Activated CD4-positive, alpha-beta memory T cell treated with anti-CD3 and anti-CD28 coated beads, Interleukin-2, amount 10 ng/mL, durations not matched to agents 7 days and 5 days (primary cell): ENCODE results near the gene SOCS3. TPM values are rescaled to one million over a fixed set of nuclear protein-coding genes. Genes with fewer than 3 reads are reported as not detected.
A peak's percentile ranks its signal among the peaks of the same experiment; 100 is the strongest.

Experiments
- CTCF ChIA-PET: fragments of 350-600 bp; sonication (Branson Sonifier 250); formaldehyde crosslinking; loops from one replicate; lab custom pipeline; 2021; ENCODE audit warnings: antibody characterized with exemption, inconsistent platforms; lab: Charles Lee
- POLR2A ChIA-PET: fragments of 350-600 bp; sonication (Branson Sonifier 250); formaldehyde crosslinking; loops from one replicate; lab custom pipeline; 2021; ENCODE audit warnings: antibody characterized with exemption; lab: Charles Lee
- DNase-seq: peaks from one replicate; pipeline ENCODE4 v3.0.0-alpha.2; 2020
- H3K27ac Mint-ChIP-seq: one replicate; pipeline ENCODE4 v1.8.0; 2021; ENCODE audit warnings: mild to moderate bottlenecking, mixed read lengths
- H3K27me3 Mint-ChIP-seq: one replicate; pipeline ENCODE4 v1.8.0; 2021; ENCODE audit warnings: mixed read lengths
- H3K36me3 Mint-ChIP-seq: one replicate; pipeline ENCODE4 v1.8.0; 2021; ENCODE audit warnings: low read depth, mixed read lengths
- H3K4me1 Mint-ChIP-seq: one replicate; pipeline ENCODE4 v1.8.0; 2021; ENCODE audit warnings: mixed read lengths
- H3K4me3 Mint-ChIP-seq: one replicate; pipeline ENCODE4 v1.8.0; 2021; ENCODE audit warnings: mild to moderate bottlenecking, mixed read lengths
- H3K9me3 Mint-ChIP-seq: one replicate; pipeline ENCODE4 v1.8.0; 2021; ENCODE audit warnings: mixed read lengths
- total RNA-seq, 2 experiments: library from RNA; stranded (reverse); gene quantifications; one replicate each; pipeline ENCODE4 v1.2.3, GENCODE V29; 2021

Gene SOCS3
- total RNA-seq, 2 experiments from 2014 or later: 68.7 to 69.8 TPM

DNA sequence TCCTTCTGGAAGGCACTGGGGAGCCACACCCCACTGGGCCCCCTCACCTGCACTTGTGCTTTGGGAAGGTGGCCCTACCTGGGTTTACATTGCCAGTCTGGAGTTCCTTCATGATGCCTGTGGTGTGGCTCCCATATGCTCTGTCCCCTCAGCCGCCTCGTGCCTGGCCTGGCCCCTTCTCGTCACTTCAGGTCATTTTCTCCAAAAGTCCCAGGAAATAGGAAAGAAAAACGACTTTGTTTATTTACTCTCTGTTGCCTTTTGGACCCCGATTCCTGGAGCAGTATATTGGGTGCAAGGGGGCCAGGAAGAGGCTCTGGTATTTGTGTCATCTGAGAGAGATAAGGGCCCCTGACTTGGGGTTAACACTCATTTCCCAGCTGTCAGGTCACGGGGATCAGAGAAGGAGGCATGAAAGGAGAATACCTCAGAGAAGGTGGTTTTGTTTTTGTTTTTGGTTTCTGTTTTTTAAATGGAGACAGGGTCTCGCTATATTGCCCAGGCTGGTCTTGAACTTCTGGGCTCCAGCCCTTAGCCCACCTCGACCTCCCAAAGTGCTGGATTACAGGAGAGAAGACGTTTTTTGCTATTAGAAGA, 4.7 kb downstream of the SOCS3 start:
- Mint-ChIP-seq H3K27ac (peak overlapping the region; percentile 93), H3K36me3 (peaks cover 48% of the 10 kb centered on the region), H3K27me3 (no peaks in the 10 kb centered on the region), H3K4me3 (peak overlapping the region; percentile 80), H3K9me3 (no peaks in the 10 kb centered on the region), H3K4me1 (peaks cover 66% of the 10 kb centered on the region)
- DNase-seq: peak; percentile 55
- POLR2A ChIA-PET: interaction anchor here (1.1 to 6.4 kb wide), 6 partner anchors 26 to 96 kb away, joined by 3 to 68 read pairs (median 5); no protein-coding TSS in a partner anchor
- CTCF ChIA-PET: interaction anchor here (2.0 to 2.6 kb wide), 3 partner anchors 64 to 67 kb away, joined by 4 to 11 read pairs (median 6); no protein-coding TSS in a partner anchor

DNA sequence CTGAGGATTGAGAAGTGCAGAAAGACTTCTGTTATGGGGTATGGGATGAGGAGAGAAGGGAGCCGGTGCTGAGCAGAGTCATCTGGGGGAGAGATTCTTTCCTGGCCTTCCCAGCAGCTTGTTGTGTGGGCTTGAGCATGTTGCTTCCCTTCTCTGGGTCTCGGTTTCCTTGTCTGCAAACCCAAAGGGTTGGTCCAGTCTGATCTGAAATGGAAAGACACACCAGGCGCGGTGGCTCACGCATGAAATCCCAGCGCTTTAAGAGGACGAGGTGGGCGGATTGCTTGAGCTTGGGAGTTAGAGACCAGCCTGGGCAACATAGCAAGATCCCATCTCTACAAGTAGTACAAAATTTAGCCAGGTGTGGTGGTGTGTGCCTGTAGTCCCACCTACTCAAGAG, 6.0 kb downstream of the SOCS3 start:
- DNase-seq: no peak
- ChIA-PET POLR2A (interaction anchor here (0.6 to 1.7 kb wide), 3 partner anchors 64 to 102 kb away, joined by 3 to 5 read pairs (median 3); no protein-coding TSS in a partner anchor), CTCF (interaction anchor here (1.0 to 2.0 kb wide), 3 partner anchors 25 to 68 kb away, joined by 3 to 4 read pairs (median 3); no protein-coding TSS in a partner anchor)
- no peak overlapping the region for H3K4me3 Mint-ChIP-seq
- no peaks in the 10 kb centered on the region for H3K27me3 Mint-ChIP-seq
- H3K36me3 Mint-ChIP-seq: peaks cover 43% of the 10 kb centered on the region
- peaks cover 75% of the 10 kb centered on the region for H3K4me1 Mint-ChIP-seq
- H3K9me3 Mint-ChIP-seq: no peaks in the 10 kb centered on the region
- peak overlapping the region; percentile 40 for H3K27ac Mint-ChIP-seq

- peaks cover 81% of the 10 kb centered on the region for H3K4me1 Mint-ChIP-seq
- H3K36me3 Mint-ChIP-seq: peaks cover 20% of the 10 kb centered on the region
- no peak for DNase-seq
- H3K27me3 Mint-ChIP-seq: no peaks in the 10 kb centered on the region
- peak overlapping the region; percentile 17 for H3K4me3 Mint-ChIP-seq
- CTCF ChIA-PET: interaction anchor here (0.6 to 1.2 kb wide), 2 partner anchors 22 to 30 kb away, joined by 3 to 5 read pairs; no protein-coding TSS in a partner anchor
- POLR2A ChIA-PET: no interaction called here
- H3K9me3 Mint-ChIP-seq: no peaks in the 10 kb centered on the region
- no peak overlapping the region for H3K27ac Mint-ChIP-seq
Observed at GRCh38 chr17:78351449-78352006, 8.3 kb downstream of the SOCS3 start.

- H3K27ac Mint-ChIP-seq: no peak overlapping the region
- peaks cover 9% of the 10 kb centered on the region for H3K36me3 Mint-ChIP-seq
- ChIA-PET POLR2A (interaction anchor here (1.6 kb wide), 1 partner anchor 9 kb away, joined by 4 read pairs; no protein-coding TSS in a partner anchor), CTCF (interaction anchor here (1.2 to 1.3 kb wide), 2 partner anchors 11 to 20 kb away, joined by 4 to 5 read pairs; no protein-coding TSS in a partner anchor)
- no peak for DNase-seq
- H3K4me1 Mint-ChIP-seq: peaks cover 75% of the 10 kb centered on the region
- no peaks in the 10 kb centered on the region for H3K9me3 Mint-ChIP-seq
- H3K27me3 Mint-ChIP-seq: no peaks in the 10 kb centered on the region
- H3K4me3 Mint-ChIP-seq: no peak overlapping the region
Observed at GRCh38 chr17:78349891-78350642, 9.8 kb downstream of the SOCS3 start.

- DNase-seq: no peak
- ChIA-PET POLR2A (interaction anchor here (0.7 to 1.2 kb wide), 4 partner anchors 8 to 36 kb away, joined by 3 to 5 read pairs (median 3); no protein-coding TSS in a partner anchor), CTCF (no interaction called here)
- Mint-ChIP-seq H3K4me1 (peaks cover 74% of the 10 kb centered on the region), H3K9me3 (no peaks in the 10 kb centered on the region), H3K27me3 (no peaks in the 10 kb centered on the region), H3K27ac (no peak overlapping the region), H3K36me3 (no peaks in the 10 kb centered on the region), H3K4me3 (no peak overlapping the region)
Observed at GRCh38 chr17:78348055-78348770, 11.7 kb downstream of the SOCS3 start.

DNA sequence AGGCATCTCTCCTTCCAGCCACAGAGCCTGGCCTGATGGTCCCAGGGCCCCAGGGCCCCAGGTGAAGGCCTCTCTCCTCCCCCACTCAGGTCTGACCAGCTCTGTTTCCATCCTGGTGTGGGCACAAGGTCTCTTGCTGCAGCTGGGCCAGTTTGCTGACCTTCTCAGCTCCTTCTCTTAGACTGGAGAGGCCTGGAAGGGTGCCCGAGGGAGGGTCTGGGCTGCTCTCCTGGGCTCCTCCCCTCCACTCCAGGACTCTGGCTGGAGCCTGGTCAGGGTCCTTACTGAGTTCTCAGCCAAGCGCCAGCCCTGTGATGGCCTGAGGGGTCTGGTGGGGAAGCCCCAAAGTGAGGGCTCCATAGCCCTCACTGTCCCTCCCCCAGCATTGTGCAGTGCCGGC, 12.4 kb downstream of the SOCS3 start:
- Mint-ChIP-seq H3K27me3 (no peaks in the 10 kb centered on the region), H3K4me3 (no peak overlapping the region), H3K36me3 (no peaks in the 10 kb centered on the region), H3K9me3 (no peaks in the 10 kb centered on the region), H3K27ac (no peak overlapping the region), H3K4me1 (peaks cover 78% of the 10 kb centered on the region)
- ChIA-PET CTCF (no interaction called here), POLR2A (interaction anchor here (9.3 kb wide), 1 partner anchor 12 kb away, joined by 153 read pairs; the partner anchor contains the start of gene SOCS3)
- no peak for DNase-seq

DNA sequence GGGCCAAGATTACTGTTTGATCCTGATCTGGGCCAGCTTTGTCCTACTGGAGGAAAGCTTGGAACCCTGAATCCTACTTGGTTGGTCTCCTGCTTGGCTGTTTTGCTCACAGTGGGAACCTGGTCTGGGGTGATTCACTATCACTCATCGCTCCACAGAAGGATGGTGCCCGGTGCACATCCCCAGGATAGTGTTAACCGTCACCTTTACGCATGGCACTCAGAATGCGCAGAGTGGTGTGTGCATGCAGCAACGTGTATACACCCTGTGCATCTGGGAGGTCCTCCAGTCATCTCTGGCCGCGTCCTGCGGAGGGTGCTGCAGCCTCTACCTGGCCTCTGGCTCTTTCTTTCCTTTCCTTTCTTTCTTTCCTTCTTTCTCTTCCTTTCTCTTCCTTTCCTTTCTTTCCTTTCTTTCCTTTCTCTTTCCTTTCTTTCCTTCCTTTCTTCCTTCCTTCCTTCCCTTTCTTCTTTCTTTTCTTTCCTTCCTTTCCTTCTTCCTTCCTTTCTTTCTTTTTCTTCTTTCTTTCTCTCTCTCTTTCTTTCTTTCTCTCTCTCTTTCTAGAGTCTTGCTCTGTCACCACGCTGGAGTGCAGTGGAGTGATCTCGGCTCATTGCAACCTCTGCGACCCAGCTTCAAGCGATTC, 13.1 kb downstream of the SOCS3 start:
- H3K27me3 Mint-ChIP-seq: no peaks in the 10 kb centered on the region
- no peaks in the 10 kb centered on the region for H3K9me3 Mint-ChIP-seq
- H3K36me3 Mint-ChIP-seq: no peaks in the 10 kb centered on the region
- H3K4me3 Mint-ChIP-seq: no peak overlapping the region
- no peak for DNase-seq
- CTCF ChIA-PET: no interaction called here
- peaks cover 73% of the 10 kb centered on the region for H3K4me1 Mint-ChIP-seq
- no peak overlapping the region for H3K27ac Mint-ChIP-seq
- POLR2A ChIA-PET: interaction anchor here (9.3 kb wide), 1 partner anchor 12 kb away, joined by 153 read pairs; the partner anchor contains the start of gene SOCS3

DNA sequence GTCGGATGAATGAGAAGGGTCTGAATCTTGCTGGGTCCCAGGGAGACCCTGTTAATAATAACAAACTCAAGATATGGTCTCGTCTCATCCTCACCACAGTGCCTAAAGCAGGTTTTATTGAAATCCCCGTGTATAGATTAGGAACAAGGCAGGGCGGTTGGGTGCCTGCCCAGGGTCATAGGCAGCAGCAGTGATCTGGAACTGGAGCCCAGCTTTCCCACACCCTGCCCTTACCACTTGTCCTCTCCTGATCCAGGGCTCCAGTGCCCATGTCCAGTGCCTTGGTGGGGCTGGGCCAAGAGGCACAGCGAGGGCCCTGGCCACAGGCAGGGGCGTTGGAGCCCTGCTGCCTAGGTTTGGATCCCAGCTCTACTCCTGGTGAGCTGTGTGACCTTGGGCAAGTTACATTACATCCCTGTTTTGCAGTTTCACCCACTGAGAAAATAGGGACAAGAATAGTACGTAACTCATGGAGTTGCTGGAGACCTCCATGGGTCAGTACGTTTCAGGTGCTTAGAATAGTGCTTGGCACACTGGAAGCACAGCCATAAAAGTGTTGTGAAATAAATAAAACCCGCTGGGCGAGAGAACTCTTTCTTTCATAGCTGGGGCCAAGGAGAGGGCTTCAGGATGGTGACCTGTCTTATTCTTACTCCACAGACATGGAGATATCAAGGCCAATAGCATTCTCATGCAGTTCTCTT, 13.9 kb downstream of the SOCS3 start:
- Mint-ChIP-seq H3K36me3 (no peaks in the 10 kb centered on the region), H3K27ac (no peak overlapping the region), H3K27me3 (no peaks in the 10 kb centered on the region), H3K4me3 (no peak overlapping the region), H3K9me3 (no peaks in the 10 kb centered on the region), H3K4me1 (peaks cover 74% of the 10 kb centered on the region)
- no peak for DNase-seq
- CTCF ChIA-PET: interaction anchor here (1.2 to 3.5 kb wide), 2 partner anchors 10 to 16 kb away, joined by 3 to 42 read pairs; partner anchors contain the start of gene SOCS3
- POLR2A ChIA-PET: interaction anchor here (9.3 kb wide), 1 partner anchor 13 kb away, joined by 153 read pairs; the partner anchor contains the start of gene SOCS3

DNA sequence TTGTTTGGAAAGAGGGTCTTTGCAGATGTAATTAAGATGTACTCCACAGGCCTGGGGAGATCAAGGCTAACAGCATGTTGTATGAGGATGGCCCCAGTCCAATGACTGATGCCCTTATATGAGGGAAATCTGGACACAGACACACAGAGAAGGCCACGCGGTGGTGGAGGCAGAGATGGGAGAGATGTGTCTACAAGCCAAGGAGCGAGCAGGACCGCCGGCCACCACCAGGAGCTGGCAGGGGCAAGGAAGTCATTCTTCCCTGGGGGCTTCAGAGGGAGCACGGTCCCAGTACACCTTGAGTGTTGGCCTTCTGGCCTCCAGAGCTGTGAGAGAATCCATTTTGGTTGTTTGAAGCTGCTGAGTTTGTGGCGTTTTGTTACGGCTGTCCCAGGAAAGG, 14.7 kb downstream of the SOCS3 start:
- H3K4me1 Mint-ChIP-seq: peaks cover 74% of the 10 kb centered on the region
- peak overlapping the region; percentile 8 for H3K27ac Mint-ChIP-seq
- no peak overlapping the region for H3K4me3 Mint-ChIP-seq
- H3K36me3 Mint-ChIP-seq: peaks cover 2% of the 10 kb centered on the region
- no peaks in the 10 kb centered on the region for H3K9me3 Mint-ChIP-seq
- H3K27me3 Mint-ChIP-seq: no peaks in the 10 kb centered on the region
- CTCF ChIA-PET: interaction anchor here (0.7 to 3.5 kb wide), 3 partner anchors 10 to 27 kb away, joined by 3 to 42 read pairs (median 3); partner anchors contain the start of gene SOCS3
- no peak for DNase-seq
- POLR2A ChIA-PET: interaction anchor here (2.7 to 9.3 kb wide), 3 partner anchors 11 to 29 kb away, joined by 13 to 153 read pairs (median 29); partner anchors contain the start of gene SOCS3

- H3K27ac Mint-ChIP-seq: peak overlapping the region; percentile 29
- H3K36me3 Mint-ChIP-seq: peaks cover 2% of the 10 kb centered on the region
- ChIA-PET CTCF (interaction anchor here (0.7 to 3.5 kb wide), 5 partner anchors 9 to 260 kb away, joined by 3 to 42 read pairs (median 4); partner anchors contain the start of gene SOCS3), POLR2A (interaction anchor here (1.1 to 9.3 kb wide), 10 partner anchors 10 to 435 kb away, joined by 3 to 153 read pairs (median 6); partner anchors contain the start of gene SOCS3)
- H3K4me1 Mint-ChIP-seq: peaks cover 75% of the 10 kb centered on the region
- DNase-seq: no peak
- no peaks in the 10 kb centered on the region for H3K27me3 Mint-ChIP-seq
- H3K4me3 Mint-ChIP-seq: no peak overlapping the region
- H3K9me3 Mint-ChIP-seq: no peaks in the 10 kb centered on the region
Observed at GRCh38 chr17:78344666-78345065, 15.2 kb downstream of the SOCS3 start.
